ENCODE data around the gene TRAPPC3L.

Gene TRAPPC3L

GRCh38 chr6:116461932-116462885 is 83.3 kb downstream of the TRAPPC3L start:
- DNase-seq: no peak

DNA sequence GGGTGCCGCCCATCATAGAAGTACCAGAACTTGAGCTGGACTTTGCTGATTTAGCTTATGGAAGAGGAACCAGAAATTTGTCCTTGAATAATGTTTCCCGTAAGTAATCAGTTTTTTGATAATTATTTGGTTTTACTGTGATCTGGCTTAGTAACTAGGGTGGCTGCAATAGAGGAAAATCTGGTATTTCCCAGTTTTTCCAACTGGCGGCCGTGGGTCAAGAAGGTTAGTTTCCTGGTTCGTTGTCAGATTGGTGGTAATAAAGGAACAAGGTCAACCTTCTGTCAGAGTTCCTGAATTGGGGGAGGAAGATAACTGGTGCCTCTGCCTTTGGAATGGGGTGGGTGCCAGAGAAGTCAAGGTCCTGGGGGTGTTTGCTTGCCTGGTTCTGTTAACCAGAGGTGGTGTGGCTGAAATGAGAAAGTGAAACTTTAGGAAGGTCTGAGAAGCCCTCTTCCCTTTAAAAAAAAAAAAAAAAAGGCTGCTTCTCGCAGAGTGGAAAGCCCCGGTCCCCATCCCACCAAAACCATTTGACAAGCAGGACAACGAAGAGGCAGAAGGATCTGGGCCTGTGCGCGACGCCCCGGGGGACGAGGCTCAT is 84.1 kb downstream of the TRAPPC3L start, which contains the start of gene CALHM6:
Gene CALHM6 (plus strand): TSS at position 45 of the 601 bp plus-strand sequence. CDS start 555 bp downstream, at position 600.
- no peak for DNase-seq

DNA sequence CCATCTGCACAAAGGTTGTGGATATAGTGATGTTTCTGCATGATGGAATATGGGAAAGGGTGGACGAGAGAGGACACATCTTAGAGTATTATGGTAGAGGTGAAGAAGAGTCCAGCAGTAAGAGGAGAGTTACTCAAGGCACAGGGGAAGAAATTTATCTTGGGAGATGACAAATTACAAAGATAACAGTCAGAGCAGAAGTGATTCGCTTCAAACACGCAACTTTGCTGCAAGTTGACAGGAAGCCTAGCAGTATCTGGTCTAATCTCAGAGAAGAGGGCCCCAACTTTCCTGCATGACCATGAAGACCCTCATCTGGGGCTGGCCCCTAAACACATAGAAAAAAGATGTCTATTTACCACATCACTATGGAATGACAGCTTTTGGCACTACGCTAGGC is 85.6 kb downstream of the TRAPPC3L start:
- DNase-seq: no peak

- DNase-seq: no peak
These were observed 87.2 kb downstream of the TRAPPC3L start for GRCh38 chr6:116458264-116458663.

DNA sequence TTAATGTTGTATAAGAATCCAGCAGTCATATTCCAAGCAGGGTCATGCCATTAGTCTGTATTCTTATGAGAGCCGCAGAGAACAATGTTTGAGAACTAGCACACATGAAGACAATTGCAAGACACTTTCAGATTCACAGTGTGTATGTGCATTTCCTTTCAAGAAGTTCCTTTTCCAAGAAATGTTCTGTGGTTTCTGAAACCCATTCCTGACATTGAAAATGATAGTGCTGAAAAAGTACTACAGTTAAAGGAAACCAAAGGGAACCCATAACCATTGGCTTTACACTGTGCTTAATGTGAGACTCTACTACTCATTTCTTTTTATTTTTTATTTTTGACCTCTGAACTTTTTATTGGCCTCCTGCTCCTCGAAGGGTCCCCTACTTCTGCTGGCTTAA is 88.6 kb downstream of the TRAPPC3L start:
- no peak for DNase-seq

DNA sequence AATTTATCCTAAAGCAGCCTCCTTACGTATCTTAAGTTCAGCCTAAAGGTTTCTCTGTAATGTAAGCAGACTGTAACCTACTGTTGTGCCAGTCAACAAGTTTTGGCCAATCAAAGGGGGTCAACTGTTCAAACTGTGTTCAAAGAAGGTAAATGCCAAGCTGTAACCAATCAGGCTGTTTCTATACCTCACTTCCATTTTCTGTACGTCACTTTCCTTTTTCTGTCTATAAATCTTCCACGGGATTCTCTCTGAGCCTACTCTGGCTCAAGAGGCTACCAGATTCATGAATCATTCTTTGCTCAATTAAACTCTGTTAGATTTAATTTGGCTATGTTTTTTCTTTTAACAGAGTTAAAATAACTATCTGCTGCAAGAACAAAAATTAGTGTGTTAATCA is 89.4 kb downstream of the TRAPPC3L start:
- no peak for DNase-seq

DNA sequence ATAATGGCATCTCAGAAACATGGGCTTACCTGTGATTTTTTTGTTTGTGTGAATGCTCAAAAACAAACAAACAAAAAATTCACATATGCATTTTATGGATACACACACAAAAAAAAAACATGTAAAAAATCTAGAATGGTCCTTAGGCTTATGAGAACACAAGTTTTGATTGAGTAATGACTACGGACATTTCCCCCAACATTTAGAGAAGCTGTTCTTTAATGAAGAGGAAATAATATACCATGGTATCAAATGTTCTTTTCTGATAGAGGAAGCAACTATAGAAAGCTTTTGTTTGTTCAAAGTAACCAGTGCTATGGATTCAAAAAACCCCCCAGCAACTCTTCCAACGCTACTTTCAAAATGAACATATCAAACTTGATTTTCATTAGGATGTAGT is 93.0 kb downstream of the TRAPPC3L start:
- DNase-seq: no peak

DNA sequence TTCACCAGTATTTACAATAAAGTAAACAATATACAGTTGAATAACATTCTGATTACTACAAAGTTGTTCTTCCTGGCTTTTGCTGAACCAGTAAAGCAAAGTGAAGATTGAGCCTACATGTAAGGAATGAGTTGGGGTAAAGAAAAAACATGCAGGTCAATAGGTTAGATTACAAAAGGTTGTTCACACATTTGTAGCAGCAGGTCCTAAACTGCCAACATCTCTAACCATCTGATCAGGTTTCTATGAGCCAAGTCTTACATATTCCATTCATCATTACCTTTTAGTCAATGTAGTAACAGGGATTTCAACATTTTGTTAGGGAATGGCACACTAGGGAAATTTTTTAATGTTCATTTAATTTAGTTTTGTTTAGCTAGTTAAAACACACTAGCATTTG is 93.6 kb downstream of the TRAPPC3L start:
- DNase-seq: no peak

- DNase-seq: no peak
These were observed 94.4 kb downstream of the TRAPPC3L start for GRCh38 chr6:116450769-116451740.

DNA sequence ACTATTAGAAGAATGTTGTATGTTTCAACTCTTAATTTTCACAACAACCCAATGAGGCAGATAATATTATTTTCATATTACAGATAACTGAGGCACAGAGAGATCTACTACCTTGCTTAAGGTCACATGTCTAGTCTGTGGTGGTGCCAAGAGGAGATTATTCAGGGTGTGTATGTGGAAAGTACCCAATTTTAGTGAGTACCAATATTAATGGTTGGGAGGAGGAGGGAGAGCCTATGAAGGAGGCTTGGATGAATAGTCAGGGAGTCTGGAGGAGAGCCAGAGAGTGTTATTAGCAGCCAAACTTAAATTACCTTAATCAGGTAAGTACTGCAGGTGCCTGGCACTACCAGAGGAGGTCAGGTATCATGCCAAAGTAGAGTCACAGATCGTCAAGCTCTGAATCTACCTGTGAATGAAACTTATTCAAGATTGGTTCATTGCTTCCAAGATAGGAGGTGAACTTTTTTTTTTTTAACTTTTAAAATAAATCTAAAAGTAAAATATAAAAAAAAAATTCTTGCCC is 95.2 kb downstream of the TRAPPC3L start:
- DNase-seq: no peak

GRCh38 chr6:116449565-116449964 is 95.9 kb downstream of the TRAPPC3L start:
- no peak for DNase-seq

GRCh38 chr6:116447496-116448011 is 97.9 kb downstream of the TRAPPC3L start:
- DNase-seq: no peak

GRCh38 chr6:116447052-116447451 is 98.4 kb downstream of the TRAPPC3L start:
- no peak for DNase-seq

DNA sequence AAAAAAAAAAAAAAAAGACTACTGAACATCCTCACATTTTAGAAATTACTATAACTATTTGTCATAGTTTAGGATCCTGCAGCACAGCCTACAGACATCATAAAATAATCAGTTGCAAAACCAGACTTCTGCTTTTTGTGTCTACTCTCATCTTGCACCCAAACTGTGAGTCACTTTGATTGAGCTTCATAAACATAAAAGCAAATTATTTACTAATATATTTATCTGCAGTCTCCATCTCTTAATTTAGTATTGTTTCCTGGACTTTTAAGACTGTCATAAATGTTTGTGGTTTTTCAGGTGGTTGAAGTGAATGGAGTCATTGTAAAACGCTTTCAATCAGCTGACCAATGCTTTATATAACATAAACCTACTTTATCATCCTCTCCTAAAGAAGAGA is 99.1 kb downstream of the TRAPPC3L start:
- DNase-seq: no peak

- no peak for DNase-seq
These were observed 100.4 kb downstream of the TRAPPC3L start for GRCh38 chr6:116445102-116445501.

Data from NCI-H187 treated with DMSO at 0.1 percent for 48 hours (cell line).